ENCODE measurements around the gene CISD1. TPM values are rescaled to one million over a fixed set of nuclear protein-coding genes. Genes with fewer than 3 reads are reported as not detected.
"Not testable (repeated sequence)": the region's sequence is repeated elsewhere in the genome, so short reads cannot be mapped to it uniquely, and the experiment has no call there.

The CISD1 gene
- total and polyA plus RNA-seq, 10 donors: 7.1 to 26.5 (median 19.3) TPM

DNA sequence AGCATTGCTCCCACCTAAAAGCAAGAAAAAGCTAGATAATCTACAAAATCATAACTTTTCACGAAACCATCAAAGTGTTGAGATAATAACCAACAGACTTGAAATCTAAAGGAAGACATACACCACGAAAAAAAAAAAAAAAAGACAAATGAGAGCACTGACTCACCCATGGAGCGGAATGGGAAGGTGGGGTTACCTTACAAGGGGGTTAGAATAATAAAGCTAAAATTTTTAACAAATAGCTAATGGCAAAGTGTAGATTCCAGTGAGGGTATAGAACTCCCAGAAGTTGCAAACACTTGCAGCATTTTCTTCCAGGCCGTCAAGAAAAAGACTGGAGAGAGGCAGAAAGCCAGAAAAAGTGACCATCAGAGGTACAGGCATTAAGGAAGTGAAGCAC, 28.4 kb upstream of the CISD1 start:
- Histone ChIP-seq H3K27me3 (replicated peaks in 1 of 7) (no peaks in the 10 kb centered on the region), H3K36me3 (peaks cover 0 to 30% (median 15%) of the 10 kb centered on the region in 6 donors), H3K4me3 (no peak overlapping the region), H3K27ac (no peak overlapping the region), H3K9me3 (peaks cover 0 to 17% (median 0%) of the 10 kb centered on the region in 8 donors), H3K4me1 (peaks cover 0 to 29% (median 12%) of the 10 kb centered on the region in 6 donors)
- TF ChIP-seq POLR2AphosphoS5 (IDR thresholded peaks at IDR 0.05) (no peak), POLR2A (IDR thresholded peaks at IDR 0.05) (no peak)
- TF ChIP-seq, protein P1, sequence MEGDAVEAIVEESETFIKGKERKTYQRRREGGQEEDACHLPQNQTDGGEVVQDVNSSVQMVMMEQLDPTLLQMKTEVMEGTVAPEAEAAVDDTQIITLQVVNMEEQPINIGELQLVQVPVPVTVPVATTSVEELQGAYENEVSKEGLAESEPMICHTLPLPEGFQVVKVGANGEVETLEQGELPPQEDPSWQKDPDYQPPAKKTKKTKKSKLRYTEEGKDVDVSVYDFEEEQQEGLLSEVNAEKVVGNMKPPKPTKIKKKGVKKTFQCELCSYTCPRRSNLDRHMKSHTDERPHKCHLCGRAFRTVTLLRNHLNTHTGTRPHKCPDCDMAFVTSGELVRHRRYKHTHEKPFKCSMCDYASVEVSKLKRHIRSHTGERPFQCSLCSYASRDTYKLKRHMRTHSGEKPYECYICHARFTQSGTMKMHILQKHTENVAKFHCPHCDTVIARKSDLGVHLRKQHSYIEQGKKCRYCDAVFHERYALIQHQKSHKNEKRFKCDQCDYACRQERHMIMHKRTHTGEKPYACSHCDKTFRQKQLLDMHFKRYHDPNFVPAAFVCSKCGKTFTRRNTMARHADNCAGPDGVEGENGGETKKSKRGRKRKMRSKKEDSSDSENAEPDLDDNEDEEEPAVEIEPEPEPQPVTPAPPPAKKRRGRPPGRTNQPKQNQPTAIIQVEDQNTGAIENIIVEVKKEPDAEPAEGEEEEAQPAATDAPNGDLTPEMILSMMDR (IDR thresholded peaks at IDR 0.05 in 8 of 11, conservative IDR thresholded peaks at IDR 0.05 in 3 of 11): no peak
- no peak for DNase-seq
- WGBS, 5 donors: 71 to 81% (median 75%) methylated on average over 4 of the region's 4 CpGs
- intact Hi-C loops (cut with DNase I; ENCODE audit: low total_unique reads): no loop called here

DNA sequence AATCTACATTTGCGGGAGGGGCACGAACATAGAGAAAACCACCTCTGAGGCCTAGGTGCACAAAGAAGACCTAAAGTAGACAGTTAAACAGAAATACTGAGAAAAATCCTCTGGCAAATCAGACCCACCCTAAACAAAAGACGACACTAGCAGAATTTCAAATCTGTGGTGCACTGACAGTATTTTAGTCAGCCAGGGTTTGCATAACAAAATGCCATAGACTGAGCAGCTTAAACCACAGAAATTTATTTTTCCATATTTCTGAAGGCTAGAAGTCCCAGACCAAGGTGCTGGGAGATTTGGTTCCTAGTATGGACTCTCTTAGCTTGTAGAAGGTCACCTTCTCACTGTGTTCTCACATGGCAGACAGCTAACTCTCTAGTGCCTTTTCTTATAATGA, 27.6 kb upstream of the CISD1 start:
- Histone ChIP-seq H3K4me1 (peaks cover 0 to 29% (median 12%) of the 10 kb centered on the region in 6 donors), H3K27me3 (replicated peaks in 1 of 7) (no peaks in the 10 kb centered on the region), H3K4me3 (no peak overlapping the region), H3K27ac (no peak overlapping the region), H3K9me3 (peaks cover 0 to 18% (median 0%) of the 10 kb centered on the region in 8 donors), H3K36me3 (peaks cover 0 to 22% (median 7%) of the 10 kb centered on the region in 6 donors)
- no peak for TF ChIP-seq POLR2AphosphoS5 (IDR thresholded peaks at IDR 0.05)
- TF ChIP-seq POLR2A (IDR thresholded peaks at IDR 0.05): no peak
- TF ChIP-seq, protein P1 (IDR thresholded peaks at IDR 0.05 in 8 of 11, conservative IDR thresholded peaks at IDR 0.05 in 3 of 11): no peak
- WGBS, 5 donors: 74 to 93% (median 81%) methylated on average over 3 of the region's 3 CpGs
- intact Hi-C loops (cut with DNase I; ENCODE audit: low total_unique reads): no loop called here
- no peak for DNase-seq

DNA sequence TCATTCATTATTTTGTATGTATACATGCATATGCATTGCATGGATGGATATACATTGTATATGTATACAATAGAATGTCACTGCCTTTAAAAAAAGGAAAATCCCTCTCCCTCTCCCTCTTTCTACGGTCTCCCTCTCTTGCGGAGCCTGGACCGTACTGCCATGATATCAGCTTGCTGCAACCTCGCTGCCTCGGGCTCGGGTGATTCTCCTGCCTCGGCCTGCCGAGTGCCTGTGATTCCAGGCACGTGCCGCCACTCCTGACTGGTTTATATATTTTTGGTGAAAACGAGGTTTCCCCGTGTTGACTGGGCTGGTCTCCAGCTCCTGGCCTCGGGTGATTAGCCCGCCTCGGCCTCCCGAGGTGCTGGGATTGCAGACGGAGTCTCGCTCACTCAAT, 25.7 kb upstream of the CISD1 start:
- H3K4me1 ChIP-seq: peaks cover 0 to 29% (median 12%) of the 10 kb centered on the region in 6 donors
- TF ChIP-seq POLR2AphosphoS5 (IDR thresholded peaks at IDR 0.05) (no peak), POLR2A (IDR thresholded peaks at IDR 0.05) (no peak)
- TF ChIP-seq, protein P1 (IDR thresholded peaks at IDR 0.05 in 8 of 11, conservative IDR thresholded peaks at IDR 0.05 in 3 of 11): no peak
- H3K27ac ChIP-seq: no peak overlapping the region
- DNase-seq: no peak
- 96 to 100% (median 98%) methylated on average over 12 to 18 of the region's 18 CpGs for WGBS, 5 donors
- peaks cover 0 to 9% (median 0%) of the 10 kb centered on the region in 6 donors for H3K36me3 ChIP-seq
- no peaks in the 10 kb centered on the region for H3K27me3 ChIP-seq (replicated peaks in 1 of 7)
- intact Hi-C loops (cut with DNase I; ENCODE audit: low total_unique reads): no loop called here
- H3K4me3 ChIP-seq: no peak overlapping the region
- peaks cover 0 to 26% (median 0%) of the 10 kb centered on the region in 8 donors for H3K9me3 ChIP-seq

DNA sequence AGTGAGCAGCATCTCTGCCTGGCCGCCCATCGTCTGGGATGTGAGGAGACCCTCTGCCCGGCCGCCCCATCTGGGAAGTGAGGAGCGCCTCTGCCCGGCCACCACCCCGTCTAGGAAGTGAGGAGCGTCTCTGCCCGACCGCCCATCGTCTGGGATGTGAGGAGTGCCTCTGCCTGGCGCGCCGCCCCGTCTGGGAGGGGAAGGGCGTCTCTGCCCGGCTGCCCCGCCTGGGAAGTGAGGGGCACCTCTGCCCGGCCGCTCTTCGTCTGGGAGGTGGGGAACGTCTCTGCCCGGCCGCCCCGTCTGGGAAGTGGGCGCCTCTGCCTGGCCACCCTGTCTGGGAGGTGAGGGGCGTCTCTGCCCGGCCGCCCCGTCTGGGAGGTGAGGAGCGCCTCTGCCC, 25.2 kb upstream of the CISD1 start:
- WGBS, 5 donors: 95 to 100% (median 96%) methylated on average over 7 to 31 of the region's 31 CpGs

DNA sequence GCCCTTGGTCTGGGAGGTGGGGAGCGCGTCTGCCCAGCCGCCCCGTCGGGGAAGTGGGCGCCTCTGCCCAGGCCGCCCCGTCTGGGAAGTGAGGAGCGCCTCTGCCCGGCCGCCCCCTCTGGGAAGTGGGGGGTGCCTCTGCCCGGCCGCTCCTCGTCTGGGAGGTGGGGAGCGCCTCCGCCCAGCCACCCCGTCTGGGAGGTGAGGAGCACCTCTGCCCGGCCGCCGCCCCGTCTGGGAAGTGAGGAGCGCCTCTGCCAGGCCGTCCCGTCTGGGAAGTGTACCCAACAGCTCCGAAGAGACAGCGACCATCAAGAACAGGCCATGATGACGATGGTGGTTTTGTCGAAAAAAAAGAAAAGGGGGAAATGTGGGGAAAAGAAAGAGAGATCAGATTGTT, 24.7 kb upstream of the CISD1 start:
- H3K36me3 ChIP-seq; H3K27ac ChIP-seq; DNase-seq; H3K27me3 ChIP-seq (replicated peaks in 1 of 7); intact Hi-C loops (cut with DNase I; ENCODE audit: low total_unique reads); H3K4me3 ChIP-seq: not testable (repeated sequence)
- 90 to 98% (median 95%) methylated on average over 13 to 25 of the region's 28 CpGs for WGBS, 5 donors
- H3K9me3 ChIP-seq: peaks cover 0 to 26% (median 0%) of the 10 kb centered on the region in 8 donors
- peaks cover 0 to 24% (median 12%) of the 10 kb centered on the region in 6 donors for H3K4me1 ChIP-seq

More for the DNA sequence above, 25.2 kb upstream of the CISD1 start:
- H3K27me3 ChIP-seq (replicated peaks in 1 of 7); intact Hi-C loops (cut with DNase I; ENCODE audit: low total_unique reads); DNase-seq; H3K4me3 ChIP-seq; H3K27ac ChIP-seq; H3K36me3 ChIP-seq: not testable (repeated sequence)
- Histone ChIP-seq H3K4me1 (peaks cover 0 to 24% (median 12%) of the 10 kb centered on the region in 6 donors), H3K9me3 (peaks cover 0 to 26% (median 0%) of the 10 kb centered on the region in 8 donors)

DNA sequence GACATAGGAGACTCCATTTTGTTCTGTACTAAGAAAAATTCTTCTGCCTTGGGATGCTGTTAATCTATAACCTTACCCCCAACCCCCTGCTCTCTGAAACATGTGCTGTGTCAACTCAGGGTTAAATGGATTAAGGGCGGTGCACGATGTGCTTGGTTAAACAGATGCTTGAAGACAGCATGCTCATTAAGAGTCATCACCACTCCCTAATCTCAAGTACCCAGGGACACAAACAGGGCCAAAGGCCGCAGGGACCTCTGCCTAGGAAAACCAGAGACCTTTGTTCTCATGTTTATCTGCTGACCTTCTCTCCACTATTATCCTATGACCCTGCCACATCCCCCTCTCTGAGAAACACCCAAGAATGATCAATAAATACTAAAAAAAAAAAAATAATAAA, 24.3 kb upstream of the CISD1 start:
- H3K36me3 ChIP-seq; intact Hi-C loops (cut with DNase I; ENCODE audit: low total_unique reads); DNase-seq; H3K4me3 ChIP-seq; H3K27me3 ChIP-seq (replicated peaks in 1 of 7); H3K27ac ChIP-seq: not testable (repeated sequence)
- H3K4me1 ChIP-seq: peaks cover 0 to 20% (median 11%) of the 10 kb centered on the region in 6 donors
- WGBS, 5 donors: 84 to 95% (median 88%) methylated on average over 3 of the region's 3 CpGs
- H3K9me3 ChIP-seq: peaks cover 0 to 26% (median 0%) of the 10 kb centered on the region in 8 donors

Data from spleen (tissue), 11 donors.